Pons (tissue), 1 donor: ENCODE data around the gene ZC3H7A.
"Not testable (repeated sequence)": the region's sequence is repeated elsewhere in the genome, so short reads cannot be mapped to it uniquely, and the experiment has no call there.

Experiments used
- DNase-seq: peaks from one replicate; pipeline ENCODE4 v3.0.0-alpha.2; 2016; ENCODE audit warnings: low spot score

The ZC3H7A gene

GRCh38 chr16:11797166-11797956, at the start of gene ZC3H7A:
Gene ZC3H7A, minus strand, starts transcription at chr16:11797258. Its CDS starts 14,904 bp downstream, at chr16:11782354.
- DNase-seq = peak; percentile 94

- DNase-seq = no peak
These were observed 47.4 kb upstream of the ZC3H7A start for GRCh38 chr16:11844499-11844898.

GRCh38 chr16:11843861-11844260, 46.8 kb upstream of the ZC3H7A start:
- no peak for DNase-seq

- DNase-seq = no peak
These were observed 46.1 kb upstream of the ZC3H7A start for GRCh38 chr16:11843206-11843605.

- no peak for DNase-seq
These were observed 44.0 kb upstream of the ZC3H7A start for GRCh38 chr16:11841026-11841425.

GRCh38 chr16:11836650-11837244, 39.7 kb upstream of the ZC3H7A start:
- no peak for DNase-seq

- DNase-seq = no peak
These were observed 39.0 kb upstream of the ZC3H7A start for GRCh38 chr16:11835891-11836649.

- DNase-seq = no peak
These were observed 38.3 kb upstream of the ZC3H7A start for GRCh38 chr16:11835309-11835708.

GRCh38 chr16:11833951-11834695, 37.1 kb upstream of the ZC3H7A start:
- DNase-seq = no peak

GRCh38 chr16:11828696-11829095, 31.6 kb upstream of the ZC3H7A start:
- DNase-seq = no peak

GRCh38 chr16:11825520-11826165, 28.6 kb upstream of the ZC3H7A start:
- not testable (repeated sequence) for DNase-seq

- no peak for DNase-seq
These were observed 27.3 kb upstream of the ZC3H7A start for GRCh38 chr16:11824362-11824761.

- DNase-seq = not testable (repeated sequence)
These were observed 26.6 kb upstream of the ZC3H7A start for GRCh38 chr16:11823645-11824044.

GRCh38 chr16:11819798-11820197, 22.7 kb upstream of the ZC3H7A start:
- DNase-seq = no peak

- DNase-seq = not testable (repeated sequence)
These were observed 21.9 kb upstream of the ZC3H7A start for GRCh38 chr16:11818970-11819369.

GRCh38 chr16:11816123-11816522, 19.1 kb upstream of the ZC3H7A start:
- no peak for DNase-seq

GRCh38 chr16:11814800-11815199, 17.7 kb upstream of the ZC3H7A start:
- DNase-seq = not testable (repeated sequence)

GRCh38 chr16:11806721-11807120, 9.7 kb upstream of the ZC3H7A start:
- no peak for DNase-seq

- DNase-seq = no peak
These were observed 8.5 kb upstream of the ZC3H7A start for GRCh38 chr16:11805556-11805955.

GRCh38 chr16:11801481-11802021, 4.5 kb upstream of the ZC3H7A start:
- DNase-seq = no peak

GRCh38 chr16:11800382-11800718, 3.3 kb upstream of the ZC3H7A start:
- no peak for DNase-seq
